Panc1 (cell line): ENCODE data around the gene PHTF2. TPM values are rescaled to one million over a fixed set of nuclear protein-coding genes. Genes with fewer than 3 reads are reported as not detected.

Experiments
- ATAC-seq: fragments of 200-7000 bp; cut with Tn5 transposase; 2 replicates; pipeline ENCODE4 v1.9.1; 2020; ENCODE audit warnings: mild to moderate bottlenecking, moderate library complexity
- BruUV-seq: library from RNA; stranded (reverse); fragments of 400-500 nt; replicated peaks from 2 replicates; lab custom pipeline; 2021; lab: Mats Ljungman, UMichigan
- CTCF ChIA-PET: fragments of 300-600 bp; sonication (Branson Sonifier 250); formaldehyde crosslinking; loops from one replicate; lab custom pipeline; 2022; ENCODE audit warnings: antibody characterized with exemption; lab: Charles Lee
- POLR2A ChIA-PET: fragments of 300-600 bp; sonication (Branson Sonifier 250); formaldehyde crosslinking; loops from one replicate; lab custom pipeline; 2022; ENCODE audit warnings: antibody characterized with exemption; lab: Charles Lee
- DNase-seq: peaks from one replicate; pipeline ENCODE4 v3.0.0-alpha.2; 2010; ENCODE audit warnings: low read depth, low spot score
- H3K27ac ChIP-seq: 2 replicates; pipeline ENCODE4 v1.5.1; 2011; ENCODE audit warnings: mild to moderate bottlenecking, low read length, inconsistent platforms
- H3K27me3 ChIP-seq: fragments of 200-500 bp; sonication (Bioruptor generic); 2 replicates; pipeline ENCODE4 v1.6.0; 2014; ENCODE audit warnings: low read length, inconsistent platforms; ENCODE audit not compliant: control insufficient read depth, insufficient read depth
- H3K36me3 ChIP-seq: fragments of 200-500 bp; sonication (Bioruptor generic); 2 replicates; pipeline ENCODE4 v1.5.1; 2014; ENCODE audit warnings: inconsistent platforms, mild to moderate bottlenecking, low read length, moderate library complexity; ENCODE audit not compliant: control insufficient read depth, insufficient read depth
- H3K4me1 ChIP-seq: 2 replicates; pipeline ENCODE4 v1.5.1; 2011; ENCODE audit warnings: inconsistent platforms, mild to moderate bottlenecking, low read length, moderate library complexity; ENCODE audit not compliant: control insufficient read depth, insufficient read depth
- H3K4me3 ChIP-seq, 2 experiments: 2 replicates each; pipeline ENCODE4 v1.5.1; 2011 to 2012; ENCODE audit warnings: low read depth in 2 of 2, low read length in 2 of 2, mild to moderate bottlenecking in 2 of 2, inconsistent platforms in 1 of 2, moderate library complexity in 1 of 2
- H3K9me3 ChIP-seq: fragments of 200-500 bp; sonication (Bioruptor generic); 2 replicates; pipeline ENCODE4 v1.5.1; 2014; ENCODE audit warnings: low read depth, mild to moderate bottlenecking, inconsistent platforms, low read length, moderate library complexity; ENCODE audit not compliant: control insufficient read depth, insufficient read depth
- CTCF ChIP-seq: fragments of 450-650 bp; IDR thresholded peaks from 2 replicates; pipeline ENCODE4 v1.5.1; 2017; ENCODE audit warnings: mild to moderate bottlenecking
- POLR2AphosphoS5 ChIP-seq: IDR thresholded peaks from 2 replicates; pipeline ENCODE4 v1.6.1; 2012; ENCODE audit warnings: mild to moderate bottlenecking, low read depth, low read length, moderate library complexity
- SIN3A ChIP-seq: IDR thresholded peaks from 2 replicates; pipeline ENCODE4 v1.6.1; 2012; ENCODE audit warnings: low read depth, mild to moderate bottlenecking, low read length, moderate library complexity, borderline replicate concordance; ENCODE audit not compliant: insufficient read depth
- TCF7L2 ChIP-seq: IDR thresholded peaks from 2 replicates; pipeline ENCODE4 v1.6.1; 2011; ENCODE audit warnings: mild to moderate bottlenecking, low read depth, low read length, inconsistent platforms
- in situ Hi-C: cut with HindIII; loops from 2 replicates; pipeline ENCODE4 v1.10.0; 2016; ENCODE audit warnings: low sequenced_read_pairs, low pct_unique_long_range_greater_than_20kb
- intact Hi-C: fragments of 100-400 bp; cut with micrococcal nuclease; formaldehyde crosslinking; loops from one replicate; pipeline ENCODE4 v1.10.0; 2022; ENCODE audit not compliant: unreplicated experiment
- total RNA-seq: library from RNA; stranded (reverse); gene quantifications from one replicate; pipeline ENCODE4 v1.2.1, GENCODE V29; 2021; ENCODE audit not compliant: unreplicated experiment
- TF ChIP-seq, protein P1 (sequence below), 2 experiments: IDR thresholded peaks; 2 replicates each; pipeline ENCODE4 v1.6.1; 2011 to 2012; ENCODE audit warnings: low read depth in 2 of 2, control low read depth in 1 of 2, low read length in 1 of 2, mild to moderate bottlenecking in 1 of 2, moderate library complexity in 1 of 2; ENCODE audit not compliant: insufficient read depth in 1 of 2

PHTF2 gene
- total RNA-seq, 1 experiment from 2014 or later, result 61.5 TPM

- no peak for ATAC-seq
- H3K27ac ChIP-seq, result no peak overlapping the region
- H3K9me3 ChIP-seq, result no peaks in the 10 kb centered on the region
- TF ChIP-seq POLR2AphosphoS5, result no peak
- no peak for TF ChIP-seq CTCF
- no peak for TF ChIP-seq SIN3A
- no peak for TF ChIP-seq TCF7L2
- TF ChIP-seq, protein P1, sequence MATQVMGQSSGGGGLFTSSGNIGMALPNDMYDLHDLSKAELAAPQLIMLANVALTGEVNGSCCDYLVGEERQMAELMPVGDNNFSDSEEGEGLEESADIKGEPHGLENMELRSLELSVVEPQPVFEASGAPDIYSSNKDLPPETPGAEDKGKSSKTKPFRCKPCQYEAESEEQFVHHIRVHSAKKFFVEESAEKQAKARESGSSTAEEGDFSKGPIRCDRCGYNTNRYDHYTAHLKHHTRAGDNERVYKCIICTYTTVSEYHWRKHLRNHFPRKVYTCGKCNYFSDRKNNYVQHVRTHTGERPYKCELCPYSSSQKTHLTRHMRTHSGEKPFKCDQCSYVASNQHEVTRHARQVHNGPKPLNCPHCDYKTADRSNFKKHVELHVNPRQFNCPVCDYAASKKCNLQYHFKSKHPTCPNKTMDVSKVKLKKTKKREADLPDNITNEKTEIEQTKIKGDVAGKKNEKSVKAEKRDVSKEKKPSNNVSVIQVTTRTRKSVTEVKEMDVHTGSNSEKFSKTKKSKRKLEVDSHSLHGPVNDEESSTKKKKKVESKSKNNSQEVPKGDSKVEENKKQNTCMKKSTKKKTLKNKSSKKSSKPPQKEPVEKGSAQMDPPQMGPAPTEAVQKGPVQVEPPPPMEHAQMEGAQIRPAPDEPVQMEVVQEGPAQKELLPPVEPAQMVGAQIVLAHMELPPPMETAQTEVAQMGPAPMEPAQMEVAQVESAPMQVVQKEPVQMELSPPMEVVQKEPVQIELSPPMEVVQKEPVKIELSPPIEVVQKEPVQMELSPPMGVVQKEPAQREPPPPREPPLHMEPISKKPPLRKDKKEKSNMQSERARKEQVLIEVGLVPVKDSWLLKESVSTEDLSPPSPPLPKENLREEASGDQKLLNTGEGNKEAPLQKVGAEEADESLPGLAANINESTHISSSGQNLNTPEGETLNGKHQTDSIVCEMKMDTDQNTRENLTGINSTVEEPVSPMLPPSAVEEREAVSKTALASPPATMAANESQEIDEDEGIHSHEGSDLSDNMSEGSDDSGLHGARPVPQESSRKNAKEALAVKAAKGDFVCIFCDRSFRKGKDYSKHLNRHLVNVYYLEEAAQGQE (IDR thresholded peaks at IDR 0.05; ENCODE audit: insufficient read depth in 1 of 2, low read depth in 2 of 2, low read length in 1 of 2), result no peak
- DNase-seq, result no peak
- peaks cover 4% of the 10 kb centered on the region; the same call in 1 of the 2 replicates for H3K36me3 ChIP-seq
- BruUV-seq, result no TSS peak
- ChIA-PET CTCF (no interaction called here), POLR2A (no interaction called here)
- no peaks in the 10 kb centered on the region for H3K4me1 ChIP-seq
- H3K27me3 ChIP-seq, result no peaks in the 10 kb centered on the region
- no peak overlapping the region for H3K4me3 ChIP-seq
- in situ Hi-C loops, result no loop called here
- intact Hi-C loops, result loop anchor here (10.0 kb wide), 1 partner anchor 137 kb away; the partner anchor contains the start of genes PHTF2 and TMEM60
Measured at GRCh38 chr7:77931841-77932240, 133.3 kb downstream of the PHTF2 start.

GRCh38 chr7:77933394-77933793 lies 134.8 kb downstream of the PHTF2 start:
- Histone ChIP-seq H3K4me1 (no peaks in the 10 kb centered on the region), H3K27me3 (no peaks in the 10 kb centered on the region), H3K9me3 (no peaks in the 10 kb centered on the region), H3K4me3 (no peak overlapping the region), H3K27ac (no peak overlapping the region), H3K36me3 (peaks cover 4% of the 10 kb centered on the region; the same call in 1 of the 2 replicates)
- BruUV-seq, result no TSS peak
- intact Hi-C loops (loop anchor here (10.0 kb wide), 1 partner anchor 139 kb away; the partner anchor contains the start of genes PHTF2 and TMEM60), in situ Hi-C loops (no loop called here)
- DNase-seq, result no peak
- ChIA-PET POLR2A (no interaction called here), CTCF (no interaction called here)
- TF ChIP-seq TCF7L2, result no peak
- TF ChIP-seq POLR2AphosphoS5, result no peak
- no peak for TF ChIP-seq SIN3A
- TF ChIP-seq, protein P1 (IDR thresholded peaks at IDR 0.05; ENCODE audit: insufficient read depth in 1 of 2, low read depth in 2 of 2, low read length in 1 of 2), result no peak
- no peak for TF ChIP-seq CTCF
- ATAC-seq, result no peak
